HepG2 (cell line): ENCODE results near the gene EPM2A. TPM values are rescaled to one million over a fixed set of nuclear protein-coding genes. Genes with fewer than 3 reads are reported as not detected.

Experiments used
- AKAP8 ChIP-seq: sonication (generic); formaldehyde crosslinking; IDR thresholded peaks from 2 replicates; pipeline ENCODE4 v1.5.1; 2020; ENCODE audit warnings: mild to moderate bottlenecking, missing genetic modification reagents
- BCL6 ChIP-seq: IDR thresholded peaks from 2 replicates; pipeline ENCODE4 v1.6.1; 2016; ENCODE audit warnings: missing genetic modification reagents, missing compliant biosample characterization
- FOXA1 ChIP-seq, 2 experiments: fragments of 450-650 bp in 1 of 2; sonication (generic) in 1 of 2; formaldehyde crosslinking in 1 of 2; IDR thresholded peaks; 2 replicates each; pipeline versions ENCODE4 v1.4.0 to v1.6.1; 2016 to 2020; ENCODE audit warnings: missing genetic modification reagents in 1 of 2
- HNF4A ChIP-seq: sonication (generic); formaldehyde crosslinking; IDR thresholded peaks from 2 replicates; pipeline ENCODE4 v1.4.0; 2020; ENCODE audit warnings: missing genetic modification reagents
- HOXA3 ChIP-seq: sonication (generic); formaldehyde crosslinking; IDR thresholded peaks from 2 replicates; pipeline ENCODE4 v1.5.0; 2020; ENCODE audit warnings: missing genetic modification reagents
- KLF6 ChIP-seq: IDR thresholded peaks from 2 replicates; pipeline ENCODE4 v1.8.0; 2016; ENCODE audit warnings: missing biosample characterization, missing genetic modification reagents
- KLF9 ChIP-seq: IDR thresholded peaks from 2 replicates; pipeline ENCODE4 v1.6.1; 2016; ENCODE audit warnings: low read depth
- MAFF ChIP-seq: IDR thresholded peaks from 2 replicates; pipeline ENCODE4 v1.6.1; 2011; ENCODE audit warnings: low read depth, low read length, improper control_type of control experiment
- RARG ChIP-seq: sonication (generic); formaldehyde crosslinking; IDR thresholded peaks from 2 replicates; pipeline ENCODE4 v1.4.0; 2020; ENCODE audit warnings: low read depth, mild to moderate bottlenecking, missing genetic modification reagents
- RBM39 ChIP-seq: fragments of 200-400 bp; formaldehyde crosslinking; IDR thresholded peaks from one replicate; pipeline ENCODE4 v1.6.1; 2018; ENCODE audit warnings: antibody characterized with exemption, mild to moderate bottlenecking, low read depth, low read length; ENCODE audit not compliant: poor library complexity, severe bottlenecking
- RFXANK ChIP-seq: IDR thresholded peaks from 2 replicates; pipeline ENCODE4 v1.6.1; 2016
- SNAPC5 ChIP-seq: sonication (generic); formaldehyde crosslinking; IDR thresholded peaks from 2 replicates; pipeline ENCODE4 v1.8.1; 2023; ENCODE audit warnings: mild to moderate bottlenecking, missing genetic modification reagents, borderline replicate concordance
- SP2 ChIP-seq: sonication (generic); formaldehyde crosslinking; IDR thresholded peaks from 2 replicates; pipeline ENCODE4 v1.5.1; 2020; ENCODE audit warnings: mild to moderate bottlenecking, missing genetic modification reagents
- TAF15 ChIP-seq: fragments of 200-400 bp; formaldehyde crosslinking; IDR thresholded peaks from one replicate; pipeline ENCODE4 v1.6.1; 2018; ENCODE audit warnings: mild to moderate bottlenecking, low read depth, low read length; ENCODE audit not compliant: poor library complexity, severe bottlenecking
- ZFP90 ChIP-seq: sonication (generic); formaldehyde crosslinking; IDR thresholded peaks from 2 replicates; pipeline ENCODE4 v1.8.0; 2022; ENCODE audit warnings: missing genetic modification reagents, mild to moderate bottlenecking, inconsistent platforms, borderline replicate concordance
- ZNF33A ChIP-seq: sonication (generic); formaldehyde crosslinking; IDR thresholded peaks from 2 replicates; pipeline ENCODE4 v1.5.1; 2020; ENCODE audit warnings: missing genetic modification reagents, mild to moderate bottlenecking, moderate library complexity, borderline replicate concordance
- ZNF343 ChIP-seq: sonication (generic); formaldehyde crosslinking; IDR thresholded peaks from 2 replicates; pipeline ENCODE4 v1.4.0; 2020; ENCODE audit warnings: mild to moderate bottlenecking, missing genetic modification reagents
- ZNF619 ChIP-seq: sonication (generic); formaldehyde crosslinking; IDR thresholded peaks from 2 replicates; pipeline ENCODE4 v1.4.0; 2020; ENCODE audit warnings: mild to moderate bottlenecking, missing genetic modification reagents
- ZNF788 ChIP-seq: sonication (generic); formaldehyde crosslinking; IDR thresholded peaks from 2 replicates; pipeline ENCODE4 v1.5.0; 2020; ENCODE audit warnings: mild to moderate bottlenecking, missing genetic modification reagents, borderline replicate concordance
- polyA plus RNA-seq, 8 experiments: library from polyadenylated mRNA; depleted of rRNA in 3 of 8; stranded (reverse) in 7 of 8; unstranded in 1 of 8; fragments of >200 nt; fragmentation: Illumina TruSeq in 4 of 8; extraction: Trizol in 4 of 8; gene quantifications; 2 replicates each; pipeline versions ENCODE4 v1.2.1 to v1.2.3, GENCODE V29; 2011 to 2016; ENCODE audit warnings: low read depth in 4 of 8, missing spikeins in 1 of 8, mixed read lengths in 1 of 8; ENCODE audit not compliant: insufficient read depth in 1 of 8
- total RNA-seq, 5 experiments: library from RNA; depleted of rRNA; stranded (reverse); fragments of >200 nt; fragmentation: Illumina TruSeq; extraction: Trizol; gene quantifications; 2 replicates each; pipeline ENCODE4 v1.2.3, GENCODE V29; 2016; ENCODE audit warnings: low read depth in 1 of 5
- TF ChIP-seq, protein P1 (sequence below): IDR thresholded peaks from 2 replicates; pipeline ENCODE4 v1.4.0; 2020; ENCODE audit warnings: mild to moderate bottlenecking, missing genetic modification reagents
- TF ChIP-seq, protein P2 (sequence below): sonication (generic); formaldehyde crosslinking; IDR thresholded peaks from 2 replicates; pipeline ENCODE4 v1.4.0; 2020; ENCODE audit warnings: mild to moderate bottlenecking, missing genetic modification reagents, borderline replicate concordance
- TF ChIP-seq, protein P3 (sequence below): sonication (generic); formaldehyde crosslinking; IDR thresholded peaks from 2 replicates; pipeline ENCODE4 v1.5.1; 2020; ENCODE audit warnings: missing genetic modification reagents, mild to moderate bottlenecking, borderline replicate concordance

EPM2A gene
- total and polyA plus RNA-seq, 2 of the 13 experiments (the other 11 are each of a cell fraction or from before 2014, with no cell fraction given) = 4.6 to 9.2 TPM

DNA sequence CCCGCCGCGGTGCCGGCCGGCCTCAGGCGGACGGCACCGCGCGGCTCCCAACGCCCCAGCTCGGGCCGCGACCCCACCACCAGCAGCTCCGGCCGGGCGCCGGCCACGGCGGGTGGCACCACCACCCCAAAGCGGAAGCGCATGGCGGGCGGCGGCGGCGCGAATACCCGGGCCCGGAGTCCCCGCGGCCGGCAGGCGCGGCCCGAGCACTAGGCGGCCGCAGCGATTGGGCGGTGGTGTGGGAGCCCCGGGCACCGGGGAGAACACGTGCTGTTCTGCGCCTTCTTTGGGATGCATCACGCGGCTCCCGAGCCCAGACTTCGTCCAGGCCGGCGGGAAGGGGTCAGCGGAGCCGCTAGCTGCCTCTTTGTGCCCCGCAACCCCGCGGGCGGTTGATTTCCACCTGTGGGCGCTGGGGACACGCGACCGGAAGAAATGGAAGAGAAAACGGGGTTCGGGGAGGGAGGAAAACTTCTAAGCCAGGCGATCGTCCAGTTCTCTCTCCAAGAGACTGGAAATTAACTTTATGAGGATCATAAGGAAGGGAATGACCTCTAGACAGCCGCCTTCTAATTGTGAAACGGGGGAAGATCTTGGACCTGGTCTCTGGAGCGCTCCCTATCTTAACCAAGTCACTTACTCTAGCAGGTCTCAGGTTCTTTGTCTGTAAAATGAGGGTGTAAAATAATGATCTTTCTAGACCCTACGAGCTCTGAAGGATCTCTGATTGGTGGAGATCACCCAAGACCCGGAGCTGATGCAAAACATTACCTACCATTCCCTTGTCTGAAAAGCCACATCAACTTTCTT, at the start of gene EPM2A (continued):
- 0 out of 2 replicates have a peak, but pooled peaks have one; percentile 47 for TF ChIP-seq AKAP8 (CRISPR knock-in tag)
- TF ChIP-seq HOXA3 (CRISPR knock-in tag) = peak; percentile 88
- peak; percentile 90; the same call in 1 of the 2 replicates for TF ChIP-seq KLF9 (CRISPR knock-in tag)
- TF ChIP-seq ZNF343 = 0 out of 2 replicates have a peak, but pooled peaks have one; percentile 53
- TF ChIP-seq SNAPC5 = peak; percentile 89; the same call in 1 of the 2 replicates
- TF ChIP-seq RARG (CRISPR knock-in tag) = no peak
- TF ChIP-seq, protein P1, sequence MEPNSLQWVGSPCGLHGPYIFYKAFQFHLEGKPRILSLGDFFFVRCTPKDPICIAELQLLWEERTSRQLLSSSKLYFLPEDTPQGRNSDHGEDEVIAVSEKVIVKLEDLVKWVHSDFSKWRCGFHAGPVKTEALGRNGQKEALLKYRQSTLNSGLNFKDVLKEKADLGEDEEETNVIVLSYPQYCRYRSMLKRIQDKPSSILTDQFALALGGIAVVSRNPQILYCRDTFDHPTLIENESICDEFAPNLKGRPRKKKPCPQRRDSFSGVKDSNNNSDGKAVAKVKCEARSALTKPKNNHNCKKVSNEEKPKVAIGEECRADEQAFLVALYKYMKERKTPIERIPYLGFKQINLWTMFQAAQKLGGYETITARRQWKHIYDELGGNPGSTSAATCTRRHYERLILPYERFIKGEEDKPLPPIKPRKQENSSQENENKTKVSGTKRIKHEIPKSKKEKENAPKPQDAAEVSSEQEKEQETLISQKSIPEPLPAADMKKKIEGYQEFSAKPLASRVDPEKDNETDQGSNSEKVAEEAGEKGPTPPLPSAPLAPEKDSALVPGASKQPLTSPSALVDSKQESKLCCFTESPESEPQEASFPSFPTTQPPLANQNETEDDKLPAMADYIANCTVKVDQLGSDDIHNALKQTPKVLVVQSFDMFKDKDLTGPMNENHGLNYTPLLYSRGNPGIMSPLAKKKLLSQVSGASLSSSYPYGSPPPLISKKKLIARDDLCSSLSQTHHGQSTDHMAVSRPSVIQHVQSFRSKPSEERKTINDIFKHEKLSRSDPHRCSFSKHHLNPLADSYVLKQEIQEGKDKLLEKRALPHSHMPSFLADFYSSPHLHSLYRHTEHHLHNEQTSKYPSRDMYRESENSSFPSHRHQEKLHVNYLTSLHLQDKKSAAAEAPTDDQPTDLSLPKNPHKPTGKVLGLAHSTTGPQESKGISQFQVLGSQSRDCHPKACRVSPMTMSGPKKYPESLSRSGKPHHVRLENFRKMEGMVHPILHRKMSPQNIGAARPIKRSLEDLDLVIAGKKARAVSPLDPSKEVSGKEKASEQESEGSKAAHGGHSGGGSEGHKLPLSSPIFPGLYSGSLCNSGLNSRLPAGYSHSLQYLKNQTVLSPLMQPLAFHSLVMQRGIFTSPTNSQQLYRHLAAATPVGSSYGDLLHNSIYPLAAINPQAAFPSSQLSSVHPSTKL = peak; percentile 72
- no peak for TF ChIP-seq RBM39
- TF ChIP-seq KLF6 (CRISPR knock-in tag) = peak; percentile 98; the same call in 1 of the 2 replicates
- no peak for TF ChIP-seq TAF15
- peak; percentile 23; the same call in 1 of the 2 replicates for TF ChIP-seq HNF4A (CRISPR knock-in tag)
- TF ChIP-seq, protein P2, sequence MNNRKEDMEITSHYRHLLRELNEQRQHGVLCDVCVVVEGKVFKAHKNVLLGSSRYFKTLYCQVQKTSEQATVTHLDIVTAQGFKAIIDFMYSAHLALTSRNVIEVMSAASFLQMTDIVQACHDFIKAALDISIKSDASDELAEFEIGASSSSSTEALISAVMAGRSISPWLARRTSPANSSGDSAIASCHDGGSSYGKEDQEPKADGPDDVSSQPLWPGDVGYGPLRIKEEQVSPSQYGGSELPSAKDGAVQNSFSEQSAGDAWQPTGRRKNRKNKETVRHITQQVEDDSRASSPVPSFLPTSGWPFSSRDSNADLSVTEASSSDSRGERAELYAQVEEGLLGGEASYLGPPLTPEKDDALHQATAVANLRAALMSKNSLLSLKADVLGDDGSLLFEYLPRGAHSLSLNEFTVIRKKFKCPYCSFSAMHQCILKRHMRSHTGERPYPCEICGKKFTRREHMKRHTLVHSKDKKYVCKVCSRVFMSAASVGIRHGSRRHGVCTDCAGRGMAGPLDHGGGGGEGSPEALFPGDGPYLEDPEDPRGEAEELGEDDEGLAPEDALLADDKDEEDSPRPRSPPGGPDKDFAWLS (CRISPR knock-in tag) = no peak
- peak; percentile 95 for TF ChIP-seq ZNF788 (CRISPR knock-in tag)
- TF ChIP-seq, protein P3, sequence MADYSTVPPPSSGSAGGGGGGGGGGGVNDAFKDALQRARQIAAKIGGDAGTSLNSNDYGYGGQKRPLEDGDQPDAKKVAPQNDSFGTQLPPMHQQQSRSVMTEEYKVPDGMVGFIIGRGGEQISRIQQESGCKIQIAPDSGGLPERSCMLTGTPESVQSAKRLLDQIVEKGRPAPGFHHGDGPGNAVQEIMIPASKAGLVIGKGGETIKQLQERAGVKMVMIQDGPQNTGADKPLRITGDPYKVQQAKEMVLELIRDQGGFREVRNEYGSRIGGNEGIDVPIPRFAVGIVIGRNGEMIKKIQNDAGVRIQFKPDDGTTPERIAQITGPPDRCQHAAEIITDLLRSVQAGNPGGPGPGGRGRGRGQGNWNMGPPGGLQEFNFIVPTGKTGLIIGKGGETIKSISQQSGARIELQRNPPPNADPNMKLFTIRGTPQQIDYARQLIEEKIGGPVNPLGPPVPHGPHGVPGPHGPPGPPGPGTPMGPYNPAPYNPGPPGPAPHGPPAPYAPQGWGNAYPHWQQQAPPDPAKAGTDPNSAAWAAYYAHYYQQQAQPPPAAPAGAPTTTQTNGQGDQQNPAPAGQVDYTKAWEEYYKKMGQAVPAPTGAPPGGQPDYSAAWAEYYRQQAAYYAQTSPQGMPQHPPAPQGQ (CRISPR knock-in tag) = no peak
- TF ChIP-seq MAFF = no peak
- TF ChIP-seq BCL6 (CRISPR knock-in tag) = peak; percentile 60
- TF ChIP-seq ZFP90 (CRISPR knock-in tag) = peak; percentile 89
- no peak for TF ChIP-seq FOXA1 (IDR thresholded peaks at IDR 0.05)
- no peak for TF ChIP-seq FOXA1 (CRISPR knock-in tag; IDR thresholded peaks at IDR 0.05)
- 0 out of 2 replicates have a peak, but pooled peaks have one; percentile 66 for TF ChIP-seq ZNF33A (CRISPR knock-in tag)
- 0 out of 2 replicates have a peak, but pooled peaks have one; percentile 28 for TF ChIP-seq RFXANK (CRISPR knock-in tag)
- TF ChIP-seq SP2 (CRISPR knock-in tag) = peak; percentile 57
- TF ChIP-seq ZNF619 (CRISPR knock-in tag) = no peak
